ENCODE results near the gene RGPD8.

Gene RGPD8

DNA sequence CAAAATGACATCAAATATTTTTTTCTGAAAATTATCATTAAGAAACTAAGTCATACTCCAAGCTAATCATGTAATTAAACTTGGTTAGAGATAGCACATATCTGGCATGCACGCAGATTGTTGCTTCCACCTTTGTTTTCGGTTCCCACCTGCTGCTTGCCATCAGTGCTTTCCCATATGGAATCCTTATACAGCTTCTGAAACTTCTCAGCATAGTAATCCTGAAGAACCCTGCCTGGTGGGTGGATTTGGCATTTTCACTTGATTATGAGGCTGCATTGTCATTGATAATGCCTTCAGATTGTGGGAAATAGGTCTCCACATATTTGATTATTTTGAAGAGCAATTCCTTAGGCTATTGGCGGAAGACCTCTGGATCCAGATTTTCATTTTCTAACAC lies 110.5 kb downstream of the RGPD8 start:
- DNase-seq: no peak

DNA sequence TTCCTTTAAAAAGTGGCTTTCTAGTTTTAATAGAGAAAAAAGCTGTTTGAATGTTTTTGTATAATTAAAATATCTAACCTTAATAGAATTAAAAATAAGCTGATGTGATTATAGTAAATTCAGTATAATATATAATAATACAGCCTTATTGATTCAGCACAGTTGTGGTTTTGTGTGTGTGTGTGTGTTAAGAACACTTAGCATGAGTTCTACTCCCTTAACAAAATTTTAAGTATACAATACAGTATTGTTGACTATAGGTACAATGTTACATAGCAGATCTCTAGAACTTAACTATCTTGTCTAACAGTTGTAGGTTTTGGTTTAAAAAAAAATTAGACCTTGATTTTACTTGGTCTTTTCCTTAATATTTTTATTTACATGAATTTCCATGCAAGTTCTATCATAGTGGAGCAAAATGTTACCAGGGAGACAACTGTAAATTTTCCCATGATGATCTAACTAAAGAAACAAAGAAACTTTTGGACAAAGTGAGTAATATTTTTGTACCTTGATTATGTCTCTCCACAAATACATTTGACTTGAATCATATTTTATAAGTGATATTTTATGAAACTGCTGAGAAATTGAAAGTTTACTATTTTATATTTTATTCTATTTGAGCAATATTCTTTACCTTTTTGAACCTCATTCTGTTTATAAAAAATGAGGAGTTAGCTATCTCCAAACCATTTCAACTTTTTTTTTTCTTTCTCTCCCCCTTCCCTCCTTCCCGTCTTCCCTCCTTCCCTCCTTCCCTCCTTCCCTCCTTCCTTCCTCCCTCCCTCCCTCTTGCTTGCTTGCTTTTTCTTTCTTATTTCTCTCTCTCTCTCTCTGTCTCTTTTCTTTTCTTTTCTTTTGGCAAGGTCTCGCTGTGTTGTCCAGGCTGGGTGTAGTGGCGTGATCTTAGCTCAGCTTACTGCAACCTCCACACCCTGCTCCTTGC lies 111.8 kb downstream of the RGPD8 start:
- no peak for DNase-seq

Data from activated CD8-positive, alpha-beta memory T cell treated with anti-CD3 and anti-CD28 coated beads for 24 hours (primary cell).